GM12874 (cell line): Measurements from ENCODE around the gene SUPT4H1.

Experiments
- TF ChIP-seq, protein P1 (sequence below): IDR thresholded peaks from 2 replicates; pipeline ENCODE4 v1.5.1; 2011; ENCODE audit warnings: low read depth, mild to moderate bottlenecking, control low read depth, low read length, moderate library complexity; ENCODE audit not compliant: insufficient read depth

Gene SUPT4H1

DNA sequence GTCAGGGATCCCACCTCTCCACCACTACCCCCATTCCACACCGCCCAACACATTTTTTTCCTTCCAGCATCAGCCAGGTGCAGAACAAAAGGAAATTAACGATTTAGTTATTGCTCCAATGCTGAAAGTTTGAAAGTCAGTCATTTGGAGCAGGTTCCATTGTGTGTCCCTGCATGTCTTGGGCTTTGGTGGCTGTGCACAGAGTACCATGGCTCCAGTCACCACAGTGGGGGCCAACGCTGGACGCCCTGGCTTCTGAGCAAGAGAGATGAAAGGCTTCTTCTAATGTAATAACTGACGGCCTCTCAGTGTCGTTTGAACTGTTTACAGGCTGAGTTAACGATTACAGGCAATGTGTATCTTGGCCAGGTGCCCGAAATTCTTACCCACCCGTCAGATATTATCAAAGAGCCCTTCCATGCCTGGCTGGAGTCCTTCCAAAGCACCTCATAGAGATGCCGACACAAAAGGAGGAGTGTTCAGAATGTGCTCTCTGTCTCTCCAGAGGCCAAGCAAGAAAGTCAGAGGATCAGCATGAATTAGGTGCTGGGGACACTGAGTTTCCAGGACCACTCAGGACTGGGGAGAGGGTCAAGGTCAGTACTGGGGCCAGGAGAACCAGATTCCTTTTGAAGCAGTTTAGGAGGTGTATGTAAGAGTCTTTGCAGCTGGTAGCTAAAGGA is 39.4 kb upstream of the SUPT4H1 start:
- TF ChIP-seq, protein P1, sequence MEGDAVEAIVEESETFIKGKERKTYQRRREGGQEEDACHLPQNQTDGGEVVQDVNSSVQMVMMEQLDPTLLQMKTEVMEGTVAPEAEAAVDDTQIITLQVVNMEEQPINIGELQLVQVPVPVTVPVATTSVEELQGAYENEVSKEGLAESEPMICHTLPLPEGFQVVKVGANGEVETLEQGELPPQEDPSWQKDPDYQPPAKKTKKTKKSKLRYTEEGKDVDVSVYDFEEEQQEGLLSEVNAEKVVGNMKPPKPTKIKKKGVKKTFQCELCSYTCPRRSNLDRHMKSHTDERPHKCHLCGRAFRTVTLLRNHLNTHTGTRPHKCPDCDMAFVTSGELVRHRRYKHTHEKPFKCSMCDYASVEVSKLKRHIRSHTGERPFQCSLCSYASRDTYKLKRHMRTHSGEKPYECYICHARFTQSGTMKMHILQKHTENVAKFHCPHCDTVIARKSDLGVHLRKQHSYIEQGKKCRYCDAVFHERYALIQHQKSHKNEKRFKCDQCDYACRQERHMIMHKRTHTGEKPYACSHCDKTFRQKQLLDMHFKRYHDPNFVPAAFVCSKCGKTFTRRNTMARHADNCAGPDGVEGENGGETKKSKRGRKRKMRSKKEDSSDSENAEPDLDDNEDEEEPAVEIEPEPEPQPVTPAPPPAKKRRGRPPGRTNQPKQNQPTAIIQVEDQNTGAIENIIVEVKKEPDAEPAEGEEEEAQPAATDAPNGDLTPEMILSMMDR = no peak

DNA sequence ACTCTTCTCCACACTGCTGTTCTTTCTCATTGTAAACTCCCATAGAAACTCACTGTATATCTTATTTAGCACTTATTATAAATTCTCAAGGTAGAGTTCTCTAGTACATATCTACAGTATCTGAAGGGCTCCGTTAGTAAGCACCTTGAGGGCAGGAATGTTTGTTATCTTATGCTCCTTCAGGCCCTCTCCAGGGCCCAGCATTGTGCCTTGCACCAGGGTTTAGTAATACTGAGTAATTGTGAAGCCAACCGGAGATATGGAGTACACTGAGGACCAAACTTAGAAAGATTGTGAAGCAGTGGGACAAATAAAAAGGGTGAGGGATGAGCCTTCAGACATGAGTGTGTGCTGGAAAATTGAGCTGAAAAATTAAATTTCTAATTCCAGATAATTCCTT is 38.9 kb upstream of the SUPT4H1 start:
- TF ChIP-seq, protein P1 = no peak

DNA sequence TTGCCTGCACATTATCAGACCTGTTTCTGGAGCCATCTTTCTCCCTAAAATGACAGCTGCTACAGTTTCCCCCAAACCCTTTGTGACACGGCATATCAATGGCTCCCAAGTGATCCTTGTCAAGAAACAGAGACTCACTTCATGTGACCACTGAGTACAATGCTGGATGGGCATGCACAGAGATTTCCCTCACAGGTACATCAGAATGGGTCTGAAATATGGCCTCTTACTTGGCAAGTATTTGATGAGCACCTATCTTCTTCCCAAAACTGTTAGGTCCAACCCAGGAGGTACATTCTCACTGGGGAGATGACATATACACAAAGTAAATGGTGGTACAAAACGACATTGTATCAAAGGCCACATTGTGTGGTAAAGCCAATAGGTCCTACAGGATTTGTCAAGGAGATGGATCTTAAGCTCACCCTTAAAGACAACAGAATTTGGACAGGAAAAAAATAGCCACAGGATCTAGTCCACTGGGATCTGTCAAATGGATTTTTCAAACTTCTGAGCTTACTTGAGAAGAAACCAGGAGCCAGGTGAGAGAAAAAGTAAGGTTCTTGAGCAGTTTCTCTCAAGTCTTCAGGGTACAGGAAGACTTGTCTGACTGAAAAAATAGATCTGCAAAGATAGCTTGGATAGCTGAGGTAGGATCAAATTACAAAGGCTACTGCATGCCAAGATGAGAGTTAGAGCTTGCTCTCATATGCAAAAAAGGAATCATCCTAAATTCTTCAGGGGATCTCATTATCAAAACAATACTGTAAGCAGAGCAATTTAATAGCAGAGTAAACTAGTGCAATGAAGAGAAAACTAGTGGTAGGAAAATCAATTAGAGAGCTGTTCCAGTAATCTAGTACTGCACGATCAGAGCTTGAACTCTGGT is 36.5 kb upstream of the SUPT4H1 start:
- TF ChIP-seq, protein P1 = no peak

DNA sequence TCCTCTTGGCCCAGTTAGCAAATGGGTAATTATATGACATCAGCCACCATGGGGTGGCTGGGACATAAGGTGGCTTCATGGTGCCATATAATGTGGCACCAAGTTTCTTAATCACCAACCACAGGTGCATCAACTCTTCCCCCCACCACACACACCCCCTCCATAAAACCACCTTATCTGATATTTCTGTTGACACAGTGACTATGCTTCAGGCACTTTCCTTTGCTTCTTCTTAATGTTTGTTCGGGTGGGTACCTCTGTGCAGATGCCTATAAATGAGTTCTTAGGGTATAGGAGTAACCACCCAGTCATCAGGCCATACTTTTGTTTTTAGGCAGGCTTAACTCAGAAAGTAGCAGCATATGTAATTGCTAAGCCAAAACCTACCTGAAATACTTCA is 35.8 kb upstream of the SUPT4H1 start:
- TF ChIP-seq, protein P1 = no peak

DNA sequence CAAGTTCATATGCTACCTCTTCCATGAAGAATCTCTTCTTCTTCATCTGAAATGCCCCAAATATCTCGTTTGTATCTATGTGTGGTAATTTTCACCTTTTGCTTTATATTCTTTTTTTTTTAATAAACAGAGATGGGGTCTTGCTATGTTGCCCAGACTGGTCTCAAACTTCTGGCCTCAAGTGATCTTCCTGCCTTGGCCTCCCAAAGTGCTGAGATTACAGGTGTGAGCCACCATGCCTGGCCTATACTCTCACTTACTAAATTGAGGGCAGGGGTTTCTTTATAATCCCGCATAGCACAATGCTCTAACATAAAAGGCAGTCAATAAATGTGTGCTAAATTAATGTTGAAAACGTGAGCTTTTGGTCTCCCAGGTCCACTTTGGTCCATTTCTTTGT is 34.7 kb upstream of the SUPT4H1 start:
- TF ChIP-seq, protein P1 = no peak

DNA sequence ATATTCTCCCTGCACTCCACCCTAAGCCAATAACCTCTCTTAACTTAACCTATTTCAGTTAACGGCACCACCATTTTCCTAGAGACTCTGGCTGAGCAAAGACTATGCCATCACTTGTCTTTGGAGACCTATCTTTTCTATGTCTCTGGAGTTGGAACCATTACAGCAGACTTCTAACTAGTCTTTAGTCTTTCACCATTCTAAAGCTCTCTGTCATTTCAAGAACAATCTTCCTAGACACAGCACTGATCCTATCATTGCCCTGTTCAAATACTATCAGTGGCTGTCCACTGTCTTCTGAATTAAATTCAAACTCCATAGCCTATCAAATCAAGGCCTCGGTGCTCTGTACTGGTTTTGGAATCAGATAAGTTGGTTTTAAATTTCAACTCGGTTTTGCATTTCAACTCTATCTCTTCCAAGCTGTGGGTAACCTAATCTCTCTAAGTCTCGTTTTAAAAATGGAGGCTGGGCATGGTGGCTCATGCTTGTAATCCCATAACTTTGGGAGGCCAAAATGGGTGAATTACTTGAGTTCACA is 33.4 kb upstream of the SUPT4H1 start:
- TF ChIP-seq, protein P1 = no peak

DNA sequence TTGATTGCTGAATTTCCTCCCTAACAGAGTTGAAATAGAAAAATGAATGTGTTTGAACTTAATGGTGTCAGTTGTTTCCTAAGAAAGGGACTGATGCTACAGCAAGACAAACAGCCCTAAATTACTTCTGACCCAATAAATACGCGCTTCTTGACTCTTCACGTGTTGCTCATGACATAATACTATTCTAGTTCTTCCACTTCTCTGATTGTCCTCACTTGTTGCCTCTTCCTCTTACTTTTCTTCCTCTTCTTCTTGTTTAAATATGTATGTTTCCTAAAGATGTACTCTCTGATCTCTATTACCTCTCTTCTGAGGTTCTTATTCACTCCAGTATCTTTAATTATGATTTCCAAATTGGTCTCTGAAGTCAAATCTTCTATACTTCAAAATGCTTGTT is 32.9 kb upstream of the SUPT4H1 start:
- TF ChIP-seq, protein P1 = no peak
